HG02642 (cell line): ENCODE results near the gene MGP.

Source experiments
- ATAC-seq: cut with Tn5 transposase; IDR thresholded peaks from one replicate; pipeline ENCODE4 v1.9.1; 2021; ENCODE audit warnings: mild to moderate bottlenecking; ENCODE audit not compliant: unreplicated experiment, poor library complexity

MGP gene

DNA sequence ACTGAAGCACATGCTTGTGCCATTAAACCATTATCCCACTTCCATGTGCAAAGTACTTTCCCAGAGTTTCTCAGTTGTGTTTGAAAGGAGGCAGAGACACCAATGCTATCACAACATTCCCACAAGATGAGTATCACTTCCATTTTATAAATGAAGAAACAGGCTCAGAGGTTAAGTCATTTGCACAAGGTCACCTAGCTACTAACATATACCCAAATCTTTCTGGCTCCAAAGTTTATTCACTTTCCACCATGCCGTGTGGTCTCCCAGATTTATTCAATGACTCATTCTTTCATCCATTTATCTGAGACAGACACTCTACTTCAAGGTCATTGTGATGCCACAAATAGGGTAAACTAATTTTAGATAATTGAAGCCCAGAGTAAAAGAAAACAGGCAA is 51.7 kb downstream of the MGP start:
- ATAC-seq = no peak

DNA sequence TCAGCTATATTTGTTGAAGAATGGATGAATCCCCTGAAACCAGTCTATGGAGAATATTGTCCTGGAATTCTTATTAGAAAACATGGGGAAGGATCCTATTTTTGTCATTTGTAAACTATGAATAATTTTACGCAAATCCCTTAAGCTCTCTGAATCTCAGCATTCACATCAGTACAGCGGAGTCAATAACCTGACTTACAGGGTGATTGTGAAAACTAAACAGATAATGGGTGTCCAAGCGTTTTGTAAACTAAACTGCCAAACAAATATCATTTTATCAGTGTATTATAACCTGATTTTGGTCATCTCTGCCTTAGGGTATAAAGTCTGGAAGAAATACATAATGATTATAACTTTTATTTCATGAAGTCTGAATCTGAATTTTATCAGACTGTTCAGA is 52.3 kb downstream of the MGP start:
- ATAC-seq = no peak
